GM23338 (cell line): ENCODE results near the gene OST4.

ENCODE experiments used
- EZH2 ChIP-seq: fragments of 200-600 bp; sonication (generic); IDR thresholded peaks from one replicate; pipeline ENCODE4 v1.8.0; 2017; ENCODE audit warnings: antibody characterized with exemption, mild to moderate bottlenecking, low read depth; ENCODE audit not compliant: unreplicated experiment
- EZH2phosphoT487 ChIP-seq: fragments of 200-600 bp; sonication (generic); IDR thresholded peaks from one replicate; pipeline ENCODE4 v1.8.1; 2018; ENCODE audit warnings: antibody characterized with exemption; ENCODE audit not compliant: unreplicated experiment
- POLR2AphosphoS5 ChIP-seq: IDR thresholded peaks from 2 replicates; pipeline ENCODE4 v1.6.1; 2016; ENCODE audit warnings: antibody characterized with exemption, low read depth
- TF ChIP-seq, protein P1 (sequence below), 2 experiments: fragments of 200-600 bp in 1 of 2; sonication (generic) in 1 of 2; conservative IDR thresholded peaks; 2 replicates each; pipeline versions ENCODE4 v1.5.1 to v1.6.1; 2016 to 2017; ENCODE audit warnings: antibody characterized with exemption in 2 of 2, low read depth in 2 of 2, mild to moderate bottlenecking in 2 of 2, moderate library complexity in 1 of 2

DNA sequence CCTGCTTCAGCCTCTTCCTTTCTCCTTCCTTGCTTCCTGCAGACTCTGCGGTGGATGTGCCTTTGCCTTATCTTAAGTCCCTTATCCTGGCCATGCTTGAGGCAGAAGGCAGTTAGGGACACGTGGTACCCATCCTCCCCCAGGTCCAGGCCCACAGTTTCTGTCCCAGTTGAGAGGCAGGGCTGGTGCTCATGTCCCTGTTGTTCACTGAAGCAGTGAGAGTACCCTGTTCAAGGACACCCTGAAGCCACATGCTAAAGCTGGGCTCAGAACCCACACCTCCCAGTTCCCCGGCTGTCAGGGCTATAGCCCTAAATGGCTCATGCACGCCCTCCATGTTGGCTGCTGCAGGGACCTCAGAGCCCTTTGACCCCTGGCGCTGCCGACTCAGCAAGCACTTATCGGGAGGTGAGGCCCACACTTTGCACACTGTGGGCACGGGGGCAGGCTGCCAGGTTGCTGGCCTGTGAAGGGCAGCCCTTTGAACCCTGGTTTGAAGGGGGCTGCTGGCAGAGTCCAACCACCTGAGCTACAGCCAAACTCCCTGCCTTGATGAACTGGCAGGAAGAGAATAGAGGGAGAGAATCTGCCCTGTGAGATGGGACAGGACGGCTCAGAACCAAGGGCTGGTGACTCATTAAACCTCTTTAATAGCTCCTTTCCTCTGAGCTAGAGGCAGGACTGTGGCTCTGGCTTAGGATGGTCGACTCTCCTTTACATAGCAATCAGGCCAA is 21.4 kb upstream of the OST4 start:
- TF ChIP-seq, protein P1, sequence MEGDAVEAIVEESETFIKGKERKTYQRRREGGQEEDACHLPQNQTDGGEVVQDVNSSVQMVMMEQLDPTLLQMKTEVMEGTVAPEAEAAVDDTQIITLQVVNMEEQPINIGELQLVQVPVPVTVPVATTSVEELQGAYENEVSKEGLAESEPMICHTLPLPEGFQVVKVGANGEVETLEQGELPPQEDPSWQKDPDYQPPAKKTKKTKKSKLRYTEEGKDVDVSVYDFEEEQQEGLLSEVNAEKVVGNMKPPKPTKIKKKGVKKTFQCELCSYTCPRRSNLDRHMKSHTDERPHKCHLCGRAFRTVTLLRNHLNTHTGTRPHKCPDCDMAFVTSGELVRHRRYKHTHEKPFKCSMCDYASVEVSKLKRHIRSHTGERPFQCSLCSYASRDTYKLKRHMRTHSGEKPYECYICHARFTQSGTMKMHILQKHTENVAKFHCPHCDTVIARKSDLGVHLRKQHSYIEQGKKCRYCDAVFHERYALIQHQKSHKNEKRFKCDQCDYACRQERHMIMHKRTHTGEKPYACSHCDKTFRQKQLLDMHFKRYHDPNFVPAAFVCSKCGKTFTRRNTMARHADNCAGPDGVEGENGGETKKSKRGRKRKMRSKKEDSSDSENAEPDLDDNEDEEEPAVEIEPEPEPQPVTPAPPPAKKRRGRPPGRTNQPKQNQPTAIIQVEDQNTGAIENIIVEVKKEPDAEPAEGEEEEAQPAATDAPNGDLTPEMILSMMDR (conservative IDR thresholded peaks at IDR 0.05; ENCODE audit: low read depth in 2 of 2) = no peak
- no peak for TF ChIP-seq EZH2
- no peak for TF ChIP-seq EZH2phosphoT487
- TF ChIP-seq POLR2AphosphoS5 = no peak
